ENCODE measurements around the gene SCAMP2.
A peak's percentile ranks its signal among the peaks of the same experiment; 100 is the strongest.
"Not testable (repeated sequence)": the region's sequence is repeated elsewhere in the genome, so short reads cannot be mapped to it uniquely, and the experiment has no call there.

The SCAMP2 gene

GRCh38 chr15:74873036-74873755, at the start of gene SCAMP2:
Gene SCAMP2, minus strand, starts transcription at chr15:74873365. Its CDS starts 110 bp downstream, at chr15:74873255.
- DNase-seq = peak; percentile 92

DNA sequence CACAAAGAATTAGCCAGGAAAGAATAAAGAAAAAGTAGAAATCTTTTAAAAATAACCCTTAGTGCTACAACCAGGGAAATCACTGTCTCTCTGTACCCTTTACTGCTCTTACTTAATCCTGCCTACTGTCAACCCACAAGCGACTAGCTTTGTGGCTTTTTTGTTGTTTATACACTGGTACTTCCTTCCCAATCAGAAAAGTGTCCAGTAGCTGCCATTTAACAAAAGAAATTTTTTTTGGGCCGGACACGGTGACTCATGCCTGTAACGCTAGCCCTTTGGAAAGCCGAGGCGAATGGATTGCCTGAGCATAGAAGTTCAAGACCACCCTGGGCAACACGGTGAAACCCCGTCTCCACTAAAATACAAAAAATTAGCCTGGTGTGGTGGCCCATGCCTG, 47.3 kb upstream of the SCAMP2 start:
- no peak for DNase-seq

- DNase-seq = no peak
These were observed 44.5 kb upstream of the SCAMP2 start for GRCh38 chr15:74917676-74918075.

GRCh38 chr15:74913799-74914198, 40.6 kb upstream of the SCAMP2 start:
- not testable (repeated sequence) for DNase-seq

- no peak for DNase-seq
These were observed 39.9 kb upstream of the SCAMP2 start for GRCh38 chr15:74913041-74913440.

DNA sequence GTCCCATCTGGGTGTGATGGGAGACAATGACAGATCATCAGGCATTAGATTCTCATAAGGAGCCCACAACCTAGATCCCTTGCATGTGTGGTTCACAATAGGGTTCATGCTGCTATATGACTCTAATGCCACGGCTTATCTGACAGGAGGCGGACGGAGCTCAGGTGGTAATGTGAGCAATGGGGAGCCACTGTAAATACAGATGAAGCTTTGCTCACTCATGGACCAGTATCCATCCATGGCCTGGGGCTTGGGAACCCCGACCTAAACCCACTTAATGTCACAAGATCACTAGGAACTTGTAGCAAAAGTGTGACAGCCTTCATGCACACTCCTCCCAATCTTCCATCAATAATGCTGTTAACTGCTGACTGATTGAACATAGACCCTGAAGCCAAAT, 35.5 kb upstream of the SCAMP2 start:
- DNase-seq = no peak

DNA sequence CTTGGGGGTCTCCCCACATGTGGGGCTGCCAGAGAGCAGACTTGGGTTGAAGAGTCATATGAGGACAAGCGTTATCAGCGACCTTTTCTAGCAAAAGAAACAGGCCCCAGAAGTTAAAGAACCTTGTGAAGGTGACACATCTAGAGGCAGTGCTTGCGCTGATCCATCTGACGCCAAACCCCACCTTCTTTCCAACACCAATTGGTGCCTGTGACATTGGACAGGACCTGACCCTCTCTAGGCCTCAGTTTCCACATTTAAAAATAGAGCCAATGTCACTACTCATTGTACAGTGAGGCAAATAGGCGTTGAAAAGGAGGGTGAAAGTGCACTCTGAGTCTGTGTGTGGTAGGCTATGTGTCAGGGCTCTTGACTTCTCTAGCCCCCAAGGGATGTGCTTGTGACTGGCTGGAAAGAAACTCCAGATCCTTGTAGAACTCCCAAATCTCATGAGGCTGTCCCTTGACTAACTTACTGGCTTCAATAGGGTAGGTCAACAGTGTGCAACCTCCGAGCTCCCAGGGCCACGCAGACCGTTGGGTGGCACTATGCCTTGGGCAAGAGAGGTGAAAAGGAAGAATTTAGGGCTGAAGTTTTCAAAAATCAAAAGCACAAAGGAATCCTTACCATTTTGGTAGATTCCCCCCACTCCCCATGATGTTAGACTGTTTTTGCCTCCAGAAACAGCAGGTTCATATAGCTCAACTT, 34.2 kb upstream of the SCAMP2 start:
- DNase-seq = no peak

DNA sequence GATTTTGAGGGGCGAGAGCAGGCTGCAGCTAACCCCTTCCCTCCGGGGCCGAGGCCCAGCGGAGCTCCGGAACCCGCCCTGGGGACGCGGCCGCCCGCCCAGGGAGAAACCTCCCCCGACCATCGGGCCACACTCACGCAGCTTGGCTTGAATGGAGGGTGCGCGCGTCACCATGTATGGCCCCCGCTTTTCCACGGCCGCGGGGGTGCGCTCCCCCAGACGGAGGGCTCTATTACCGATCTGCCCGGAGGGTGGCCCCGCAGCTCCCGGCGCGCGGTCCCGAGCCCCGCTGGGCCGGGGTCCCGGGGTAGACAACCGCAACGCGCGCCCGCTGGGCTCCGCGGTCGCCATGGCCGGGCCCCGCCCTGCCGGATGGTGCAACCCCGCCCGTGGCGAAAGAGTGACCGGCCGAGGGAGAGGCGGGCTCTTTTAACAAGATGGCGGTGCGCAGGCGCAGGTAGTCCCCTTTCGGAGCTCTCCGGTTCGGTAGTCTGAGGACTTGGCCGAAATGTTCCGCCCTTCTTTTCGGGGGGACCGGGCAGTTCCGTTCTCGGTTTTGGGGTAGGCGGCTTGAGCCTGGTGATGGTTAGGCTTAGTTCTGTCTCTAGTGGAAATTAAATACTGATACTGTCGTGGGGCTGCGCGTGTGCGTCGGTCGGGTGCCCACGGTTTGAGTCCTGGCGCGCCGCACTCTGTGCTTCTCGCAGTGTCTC, 33.4 kb upstream of the SCAMP2 start, which contains the start of gene FAM219B:
Gene FAM219B, minus strand, starts transcription at position 402 of the 713 bp plus-strand sequence. Its CDS starts 51 bp downstream, at position 351.
- peak; percentile 80 for DNase-seq

DNA sequence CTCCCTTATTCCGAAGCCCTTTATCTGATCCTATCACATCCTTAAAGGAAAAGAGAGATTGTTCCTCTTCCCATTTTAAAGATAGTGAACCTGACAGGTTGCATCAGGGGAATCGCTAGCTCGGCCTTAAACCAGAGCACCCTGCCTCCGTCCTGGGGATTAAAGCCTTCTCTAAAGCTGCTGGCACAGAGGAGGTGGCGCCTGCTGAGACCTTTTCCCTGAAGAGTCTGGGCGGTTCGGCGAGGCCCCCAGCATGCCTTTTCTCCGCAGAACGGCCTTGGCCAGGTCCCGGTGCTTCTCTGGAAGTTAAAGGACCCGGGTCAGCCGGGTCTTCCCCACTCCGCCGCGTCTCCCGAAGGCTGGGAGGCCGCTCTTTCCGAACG, 32.9 kb upstream of the SCAMP2 start:
- no peak for DNase-seq

GRCh38 chr15:74904190-74904805, 31.1 kb upstream of the SCAMP2 start:
- no peak for DNase-seq

GRCh38 chr15:74903676-74904075, 30.5 kb upstream of the SCAMP2 start:
- no peak for DNase-seq

DNA sequence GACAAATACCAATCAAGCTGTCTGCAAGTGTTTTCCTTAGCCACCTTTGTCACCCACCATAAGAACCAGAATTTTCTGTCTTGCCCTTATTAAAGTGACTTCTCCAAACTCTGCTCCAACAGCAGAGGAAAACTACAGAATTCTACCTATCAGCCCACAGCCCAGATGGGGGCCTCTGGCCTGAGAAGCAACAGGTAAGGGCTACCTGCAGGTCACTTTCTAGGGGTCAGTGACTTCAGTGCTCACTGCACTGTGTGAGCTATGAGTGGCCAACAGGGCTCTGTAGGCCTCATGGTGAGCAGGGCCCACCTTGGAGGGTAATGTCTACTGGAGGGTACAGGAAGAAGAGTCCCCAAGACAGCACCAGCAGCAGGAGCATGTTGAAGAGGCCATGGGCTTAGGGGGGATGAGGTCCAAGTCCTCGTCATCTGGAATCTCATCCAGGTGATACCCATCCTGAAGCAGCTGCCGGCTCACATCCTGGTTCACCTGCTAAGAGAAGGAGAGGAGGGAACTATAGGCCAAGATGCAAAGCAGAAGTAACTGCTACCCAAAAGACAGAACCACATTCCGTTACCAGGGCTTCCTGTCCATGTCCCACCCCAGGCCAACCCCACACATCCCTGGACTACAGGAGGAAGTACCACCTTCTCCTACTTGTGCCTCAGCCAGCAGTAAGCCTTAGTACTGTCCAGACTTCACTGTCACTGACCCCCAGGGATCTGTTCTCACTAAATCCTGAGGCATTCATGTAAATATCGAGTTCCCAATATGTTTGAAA, 29.3 kb upstream of the SCAMP2 start:
- no peak for DNase-seq

DNA sequence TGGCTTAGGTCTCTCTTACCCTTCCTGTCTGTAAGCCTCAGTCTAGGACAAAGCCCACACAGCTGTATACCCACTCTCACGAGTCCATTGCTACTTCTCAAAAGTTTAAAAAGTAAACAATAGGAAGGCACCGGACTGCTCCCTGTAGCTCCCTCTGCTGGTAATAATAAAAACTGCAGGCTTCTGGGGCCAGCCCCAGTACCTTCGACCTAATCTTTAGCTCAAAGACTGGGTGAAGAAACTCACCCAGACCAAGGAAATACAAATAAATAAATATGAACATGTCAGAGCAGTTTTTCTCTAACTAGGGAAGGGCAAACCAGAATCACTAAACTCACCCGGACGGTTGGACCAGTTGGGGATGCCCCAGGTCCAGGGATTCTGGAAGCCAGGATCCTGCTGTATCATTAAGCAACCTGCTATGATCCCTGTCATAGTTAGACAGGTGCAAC, 28.5 kb upstream of the SCAMP2 start:
- peak; percentile 63 for DNase-seq

DNA sequence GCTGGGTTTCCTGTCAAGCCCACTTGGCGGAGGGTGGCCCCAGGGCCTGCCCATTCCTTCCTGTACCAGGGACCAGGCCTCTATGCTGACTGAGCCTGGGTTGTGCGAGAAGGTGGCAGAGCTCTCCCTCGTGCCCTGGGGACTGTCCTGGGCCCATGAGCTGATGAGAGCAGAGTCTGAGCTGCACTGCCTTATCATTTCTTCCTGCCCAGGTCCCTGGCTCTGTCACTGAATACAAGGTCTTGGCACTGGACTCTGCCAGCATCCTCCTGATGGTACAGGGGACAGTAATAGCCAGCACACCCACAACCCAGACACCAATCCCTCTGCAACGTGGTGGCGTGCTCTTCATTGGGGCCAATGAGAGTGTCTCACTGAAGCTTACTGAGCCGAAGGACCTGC, 24.1 kb upstream of the SCAMP2 start:
- no peak for DNase-seq

- DNase-seq = no peak
These were observed 23.2 kb upstream of the SCAMP2 start for GRCh38 chr15:74896316-74896715.

- no peak for DNase-seq
These were observed 22.7 kb upstream of the SCAMP2 start for GRCh38 chr15:74895830-74896229.

DNA sequence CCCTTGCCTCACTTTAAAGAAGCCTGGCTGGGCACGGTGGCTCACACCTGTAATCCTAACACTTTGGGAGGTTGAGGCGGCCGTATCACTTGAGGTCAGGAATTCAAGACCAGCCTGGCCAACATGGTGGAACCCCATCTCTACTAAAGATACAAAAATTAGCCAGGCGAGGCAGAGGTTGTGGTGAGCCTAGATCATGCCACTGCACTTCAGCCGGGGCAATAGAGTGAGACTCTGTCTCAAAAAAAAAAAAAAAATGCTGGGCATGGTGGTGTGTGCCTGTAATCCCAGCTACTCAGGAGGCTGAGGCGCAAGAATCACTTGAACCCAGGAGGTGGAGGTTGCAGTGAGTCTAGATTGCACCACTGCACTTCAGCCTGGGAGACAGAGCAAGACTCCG, 21.2 kb upstream of the SCAMP2 start:
- not testable (repeated sequence) for DNase-seq

GRCh38 chr15:74893627-74894026, 20.5 kb upstream of the SCAMP2 start:
- peak; percentile 56 for DNase-seq

DNA sequence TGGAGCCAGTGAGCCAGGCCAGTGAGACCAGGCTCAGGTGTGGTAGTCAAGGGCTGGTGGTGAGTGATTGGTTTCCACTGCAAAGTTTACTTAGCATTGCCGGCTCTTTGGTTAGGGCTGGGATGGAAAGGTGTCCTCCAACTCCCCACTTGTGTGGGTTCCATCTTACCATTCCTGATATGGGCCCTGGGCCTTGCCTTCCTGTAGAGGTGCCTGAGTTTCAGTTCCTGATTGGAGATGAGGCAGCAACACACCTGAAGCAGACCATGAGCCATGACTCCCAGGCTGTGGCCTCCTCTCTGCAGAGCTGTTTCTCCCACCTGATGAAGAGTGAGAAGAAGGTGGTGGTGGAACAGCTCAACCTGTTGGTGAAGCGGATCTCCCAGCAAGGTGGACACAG, 19.8 kb upstream of the SCAMP2 start:
- DNase-seq = no peak

- no peak for DNase-seq
These were observed 19.1 kb upstream of the SCAMP2 start for GRCh38 chr15:74892313-74892712.

DNA sequence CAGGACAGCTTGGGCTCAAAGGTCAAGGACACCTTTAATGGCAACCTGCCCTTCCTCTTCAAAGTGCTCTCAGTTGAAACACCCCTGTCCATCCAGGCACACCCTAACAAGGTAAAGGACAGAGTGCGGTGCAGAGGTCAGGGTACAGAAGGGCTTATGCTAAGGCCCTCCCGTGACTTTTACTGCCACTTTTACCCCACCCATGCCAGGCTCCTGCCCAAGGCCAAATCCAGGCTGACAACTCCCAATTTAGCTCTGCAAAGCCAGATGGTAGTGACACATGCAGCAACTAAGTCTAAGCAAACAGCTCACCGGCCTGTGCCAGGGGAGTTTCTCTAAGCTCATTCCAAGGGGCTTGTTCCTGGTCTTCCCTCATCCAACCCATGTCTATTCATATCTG, 18.3 kb upstream of the SCAMP2 start:
- no peak for DNase-seq

DNA sequence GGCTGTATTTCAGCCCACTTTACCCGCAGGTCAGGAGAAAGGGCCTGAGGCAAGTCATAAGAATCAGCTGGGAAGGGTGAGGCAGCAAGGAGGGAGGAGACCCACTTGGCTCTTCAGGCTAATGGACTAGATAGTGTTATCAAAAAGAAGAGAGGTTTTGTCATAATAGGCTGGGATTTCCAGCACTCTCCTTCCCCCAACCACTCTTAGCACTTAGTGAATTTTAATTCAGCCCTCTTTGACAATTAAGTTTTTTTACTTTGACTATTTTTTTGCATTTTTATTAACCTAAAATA, 17.4 kb upstream of the SCAMP2 start:
- no peak for DNase-seq

Measured in CD4-positive, alpha-beta T cell treated with Interferon gamma for 1 hour (primary cell).